ENCODE results near the gene RPL22.

The RPL22 gene

DNA sequence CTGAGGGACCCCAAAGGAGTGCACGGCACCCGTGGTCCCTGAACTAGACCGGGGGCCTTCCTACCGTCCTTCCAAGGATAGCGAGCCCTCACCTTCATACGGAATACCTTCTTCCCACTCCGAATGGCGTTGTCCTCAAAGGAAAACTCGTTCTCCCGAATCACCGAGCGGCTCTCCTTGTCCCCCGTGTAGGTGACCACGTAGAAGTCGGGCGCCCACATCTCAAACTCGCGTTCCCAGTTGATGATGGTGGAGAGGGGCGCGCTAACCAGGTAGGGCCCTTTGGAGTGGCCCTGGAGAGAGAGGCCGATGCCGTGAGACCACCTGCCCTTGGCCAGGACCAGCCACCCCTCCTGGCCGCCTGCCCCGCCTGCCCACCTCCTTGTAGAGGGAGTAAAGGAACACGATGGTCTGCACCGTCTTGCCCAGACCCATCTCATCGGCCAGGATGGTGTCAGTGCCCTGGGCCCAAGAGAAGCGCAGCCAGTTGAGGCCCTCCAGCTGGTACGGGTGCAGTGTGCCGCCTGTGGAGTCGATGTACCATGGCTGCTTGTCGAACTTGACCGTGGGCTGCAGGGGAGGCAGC is 57.3 kb downstream of the RPL22 start:
- no peak for DNase-seq
- TF ChIP-seq GATA1 (IDR thresholded peaks at IDR 0.05; ENCODE audit: low read depth, low read length) (no peak), POLR2A (IDR thresholded peaks at IDR 0.05; ENCODE audit: low read length) (no peak)

DNA sequence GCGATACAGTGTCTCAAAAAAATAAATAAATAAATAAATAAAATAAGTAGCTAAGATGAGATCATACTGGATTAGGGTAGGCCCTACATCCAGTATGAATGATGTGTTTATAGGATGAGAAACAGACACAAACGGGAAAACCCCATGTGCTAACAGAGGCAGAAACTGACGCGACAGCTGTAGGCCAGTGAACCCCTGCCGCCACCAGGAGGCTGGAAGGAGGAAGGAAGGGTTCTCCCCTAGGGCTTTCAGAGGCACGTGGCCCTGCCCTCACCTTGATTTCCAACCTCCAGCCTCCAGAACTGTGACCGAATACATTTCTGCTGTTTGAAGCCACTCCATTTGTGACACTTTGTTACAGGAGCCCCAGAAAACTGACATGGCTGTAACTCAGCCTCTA is 57.8 kb downstream of the RPL22 start:
- TF ChIP-seq POLR2A (IDR thresholded peaks at IDR 0.05; ENCODE audit: low read length) (no peak), GATA1 (IDR thresholded peaks at IDR 0.05; ENCODE audit: low read depth, low read length) (no peak)
- DNase-seq, result peak in 1 of 2 experiments; percentile 12

DNA sequence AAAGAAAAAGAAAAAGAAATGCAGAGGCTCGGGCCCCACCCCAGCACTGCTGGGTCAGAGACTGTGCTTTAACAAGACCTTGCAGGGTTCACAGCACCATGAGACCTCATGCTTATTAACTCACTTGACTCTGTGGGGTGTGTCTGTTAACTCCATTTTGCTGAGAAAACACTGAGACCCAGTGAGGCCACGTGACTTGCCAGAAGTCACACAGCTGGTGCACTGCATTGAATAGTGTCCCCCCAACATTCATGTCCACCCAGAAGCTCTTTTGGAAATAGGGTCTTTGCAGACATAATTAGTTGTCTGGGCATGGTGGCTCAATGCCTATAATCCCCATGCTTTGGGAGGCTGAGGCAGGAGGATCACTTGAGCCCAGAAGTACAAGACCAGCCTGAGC is 59.0 kb downstream of the RPL22 start:
- DNase-seq, result no peak
- TF ChIP-seq GATA1 (IDR thresholded peaks at IDR 0.05; ENCODE audit: low read depth, low read length), result no peak
- no peak for TF ChIP-seq POLR2A (IDR thresholded peaks at IDR 0.05; ENCODE audit: low read length)

DNA sequence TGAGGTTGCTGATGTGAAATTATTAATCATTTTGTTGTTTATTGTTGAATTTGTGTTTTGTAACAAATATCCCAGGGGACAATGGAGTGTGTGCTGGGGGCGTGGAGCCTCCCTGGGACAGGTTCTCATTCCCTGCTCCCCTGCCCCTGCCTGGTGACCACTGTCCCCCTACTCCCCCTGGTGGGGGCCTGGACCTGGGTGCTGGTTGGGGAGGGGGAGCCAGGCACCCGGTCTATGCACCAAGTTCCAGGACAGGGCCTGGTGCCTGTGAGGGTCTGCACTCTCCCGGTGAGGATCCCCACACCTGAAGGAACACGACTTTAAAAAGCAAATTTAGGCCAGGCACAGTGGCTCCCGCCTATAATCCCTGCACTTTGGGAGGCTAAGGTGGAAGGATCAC is 61.6 kb downstream of the RPL22 start:
- DNase-seq, result no peak
- TF ChIP-seq GATA1 (IDR thresholded peaks at IDR 0.05; ENCODE audit: low read depth, low read length) (no peak), POLR2A (IDR thresholded peaks at IDR 0.05; ENCODE audit: low read length) (no peak)

DNA sequence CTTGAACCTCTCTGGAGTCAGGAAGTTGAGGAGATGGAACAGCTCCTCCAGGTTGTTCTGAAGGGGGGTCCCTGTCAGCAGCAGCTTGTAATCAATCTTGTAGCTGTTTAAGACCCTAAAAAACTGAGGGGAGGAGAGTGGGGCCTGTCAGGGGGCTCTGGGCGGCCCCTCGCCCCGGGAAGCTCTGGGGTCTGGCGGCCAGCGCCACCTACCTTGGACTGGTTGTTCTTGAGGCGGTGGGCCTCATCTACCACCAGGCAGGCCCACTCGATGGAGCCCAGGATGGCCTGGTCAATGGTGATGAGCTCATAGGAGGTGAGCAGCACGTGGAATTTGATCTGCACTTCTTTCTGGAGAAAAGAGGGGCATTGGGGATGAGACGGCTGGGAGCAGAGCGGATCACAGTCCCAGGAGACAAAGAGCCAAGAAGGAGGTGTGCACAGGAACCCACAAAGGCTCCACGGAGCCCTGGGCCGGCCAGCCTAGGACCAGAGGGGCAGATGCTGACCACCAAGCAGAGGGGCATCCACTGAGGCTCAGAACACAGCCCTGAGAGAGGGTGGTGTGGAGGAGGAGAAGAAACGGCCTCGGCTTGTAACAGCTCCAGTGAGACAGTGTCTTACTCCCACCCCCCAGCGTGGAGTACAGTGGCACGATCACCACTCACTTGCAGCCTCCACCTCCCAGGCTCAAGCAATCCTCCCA is 62.7 kb downstream of the RPL22 start:
- no peak for TF ChIP-seq POLR2A (IDR thresholded peaks at IDR 0.05; ENCODE audit: low read length)
- no peak for TF ChIP-seq GATA1 (IDR thresholded peaks at IDR 0.05; ENCODE audit: low read depth, low read length)
- no peak for DNase-seq
